Large intestine (tissue), 3 donors: Measurements from ENCODE around the gene MGAM2. TPM values are rescaled to one million over a fixed set of nuclear protein-coding genes. Genes with fewer than 3 reads are reported as not detected.

Source experiments
- DNase-seq, 2 donors: peaks; one replicate each; pipeline versions ENCODE4 v3.0.0 to v3.0.0-alpha.2; 2013
- H3K27ac ChIP-seq: one replicate; pipeline ENCODE4 v1.5.1; 2013; ENCODE audit warnings: low read length
- H3K27me3 ChIP-seq: 2 replicates; pipeline ENCODE4 v1.6.1; 2013; ENCODE audit warnings: low read length; ENCODE audit not compliant: control insufficient read depth, insufficient read depth
- H3K36me3 ChIP-seq: 2 replicates; pipeline ENCODE4 v1.6.1; 2013; ENCODE audit warnings: low read length; ENCODE audit not compliant: control insufficient read depth, insufficient read depth
- H3K4me1 ChIP-seq: one replicate; pipeline ENCODE4 v1.6.1; 2013; ENCODE audit warnings: low read length; ENCODE audit not compliant: control insufficient read depth, insufficient read depth
- H3K4me3 ChIP-seq: one replicate; pipeline ENCODE4 v1.5.1; 2013; ENCODE audit warnings: low read length
- H3K9me3 ChIP-seq: one replicate; pipeline ENCODE4 v1.6.1; 2013; ENCODE audit warnings: mild to moderate bottlenecking, low read depth, low read length, moderate library complexity; ENCODE audit not compliant: control insufficient read depth
- WGBS: methylation state at CpG from one replicate; pipeline ENCODE4 v1.1.5; 2013; ENCODE audit warnings: low lambda C conversion rate; ENCODE audit not compliant: insufficient coverage; 5-methylcytosine and 5-hydroxymethylcytosine counted together
- polyA plus RNA-seq: library from polyadenylated mRNA; unstranded; fragments of 120-200 nt; gene quantifications from one replicate; pipeline ENCODE4 v1.2.1, GENCODE V29; 2013

MGAM2 gene
- polyA plus RNA-seq, 1 donor = 53.8 TPM

DNA sequence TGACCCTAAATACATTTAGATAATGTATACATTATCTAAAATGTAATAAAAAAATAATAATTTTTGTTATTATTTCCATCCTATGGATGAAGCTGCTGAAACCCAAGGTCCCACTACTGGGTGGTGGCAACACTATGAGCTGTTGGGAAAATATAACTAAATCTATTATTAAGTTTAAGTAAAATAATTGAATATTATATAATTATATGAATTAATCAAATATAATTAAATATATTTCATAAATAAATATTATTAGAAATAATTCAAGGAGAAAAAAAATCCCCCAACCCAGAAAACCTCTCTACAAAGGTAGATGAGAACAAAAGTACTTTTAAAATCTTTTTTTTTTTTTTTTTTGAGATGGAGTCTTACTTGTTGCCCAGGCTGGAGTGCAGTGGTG is 138.4 kb downstream of the MGAM2 start:
- Histone ChIP-seq H3K9me3 (no peaks in the 10 kb centered on the region), H3K4me3 (no peak overlapping the region), H3K27me3 (no peaks in the 10 kb centered on the region), H3K27ac (no peak overlapping the region), H3K4me1 (no peaks in the 10 kb centered on the region), H3K36me3 (no peaks in the 10 kb centered on the region)
- no peak for DNase-seq

DNA sequence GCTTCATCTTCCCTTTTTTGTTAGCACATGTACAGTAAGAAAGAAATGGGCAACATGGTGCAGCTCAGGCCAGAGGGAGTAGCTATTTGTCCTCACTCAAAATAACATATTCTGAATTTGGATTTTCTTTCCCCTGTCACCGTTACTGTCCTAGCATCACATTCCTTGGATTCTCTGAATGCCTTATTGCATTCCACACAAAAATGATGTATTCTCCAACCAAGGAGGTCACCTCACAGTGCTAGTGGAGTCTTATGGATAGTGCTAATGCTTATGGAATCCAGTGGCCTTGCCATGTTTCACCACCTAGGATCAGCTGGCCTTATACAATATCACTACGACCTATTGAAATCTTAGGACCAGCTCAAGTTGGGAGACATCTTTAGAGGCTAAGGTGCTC is 139.2 kb downstream of the MGAM2 start:
- no peak for DNase-seq
- H3K36me3 ChIP-seq = no peaks in the 10 kb centered on the region
- no peak overlapping the region for H3K27ac ChIP-seq
- no peaks in the 10 kb centered on the region for H3K9me3 ChIP-seq
- H3K27me3 ChIP-seq = no peaks in the 10 kb centered on the region
- H3K4me3 ChIP-seq = no peak overlapping the region
- 100% methylated on average over 1 of the region's 2 CpGs for WGBS
- H3K4me1 ChIP-seq = no peaks in the 10 kb centered on the region

- Histone ChIP-seq H3K27me3 (no peaks in the 10 kb centered on the region), H3K9me3 (no peaks in the 10 kb centered on the region), H3K36me3 (no peaks in the 10 kb centered on the region), H3K27ac (no peak within 1 kb of the TSS), H3K4me3 (no peak within 1 kb of the TSS), H3K4me1 (no peaks in the 10 kb centered on the region)
- WGBS = no CpG with 5 or more reads among the region's 1 CpG
- DNase-seq = no peak
Measured at GRCh38 chr7:142257958-142258357, 146.4 kb downstream of the MGAM2 start, which contains the start of gene PRSS58. TSS of gene PRSS58 (minus strand) at chr7:142258058. CDS start at chr7:142257707, 351 bp downstream.

DNA sequence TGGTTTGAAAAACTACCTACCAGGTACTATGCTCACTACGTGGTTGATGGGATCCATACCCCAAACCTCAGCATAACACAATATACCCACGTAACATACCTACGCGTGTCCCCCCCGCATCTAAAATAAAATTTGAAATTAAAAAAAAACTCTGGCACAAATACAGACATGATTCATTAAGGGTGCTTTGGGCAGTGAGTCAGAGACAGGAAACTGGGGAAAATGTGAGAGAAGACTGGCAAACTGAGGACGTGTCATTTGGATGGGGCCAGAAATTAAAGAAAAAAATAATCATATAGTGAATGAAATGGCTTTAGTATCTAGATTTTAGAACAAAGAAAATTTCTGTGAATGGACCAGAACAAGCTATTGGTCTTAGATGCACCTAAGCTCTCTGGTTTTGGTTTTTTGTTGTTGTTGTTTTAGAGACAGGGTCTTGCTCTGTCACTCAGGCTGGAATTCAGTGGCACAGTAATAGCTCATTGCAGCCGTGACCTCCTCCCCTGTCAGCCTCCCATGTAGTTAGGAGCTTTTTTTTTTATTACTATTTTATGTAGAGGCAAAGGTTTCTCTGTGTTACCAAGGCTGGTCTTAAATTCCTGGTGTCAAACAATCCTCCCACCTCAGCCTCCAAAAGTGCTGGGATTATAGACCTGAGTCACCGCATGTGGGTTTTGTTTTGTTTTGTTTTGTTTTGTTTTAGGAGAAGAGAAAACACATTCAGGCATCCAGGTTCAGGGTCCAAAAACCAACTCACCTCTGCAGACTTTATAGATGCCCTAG is 152.3 kb downstream of the MGAM2 start:
- 89% methylated on average over 1 of the region's 8 CpGs for WGBS
- no peak for DNase-seq
- Histone ChIP-seq H3K36me3 (no peaks in the 10 kb centered on the region), H3K27me3 (no peaks in the 10 kb centered on the region), H3K9me3 (no peaks in the 10 kb centered on the region), H3K4me1 (no peaks in the 10 kb centered on the region), H3K27ac (no peak overlapping the region), H3K4me3 (no peak overlapping the region)

Other genes with a start within 250 kb of the MGAM2 start
- not detected for gene OR9A4, start 195.3 kb upstream of the MGAM2 start, polyA plus RNA-seq
- 0.09 TPM for gene CLEC5A, start 164.7 kb upstream of the MGAM2 start, polyA plus RNA-seq
- 0.16 TPM for gene TAS2R38, start 137.9 kb upstream of the MGAM2 start, polyA plus RNA-seq
- gene MGAM, start 115.8 kb upstream of the MGAM2 start, polyA plus RNA-seq = 8.6 TPM
- not detected for gene PRSS58, start 146.3 kb downstream of the MGAM2 start, polyA plus RNA-seq